HG03196 (cell line): ENCODE results near the gene TXNRD2.
"Not testable (repeated sequence)": the region's sequence is repeated elsewhere in the genome, so short reads cannot be mapped to it uniquely, and the experiment has no call there.

Experiments used
- ATAC-seq: cut with Tn5 transposase; IDR thresholded peaks from one replicate; pipeline ENCODE4 v1.9.1; 2021; ENCODE audit not compliant: unreplicated experiment

The TXNRD2 gene

DNA sequence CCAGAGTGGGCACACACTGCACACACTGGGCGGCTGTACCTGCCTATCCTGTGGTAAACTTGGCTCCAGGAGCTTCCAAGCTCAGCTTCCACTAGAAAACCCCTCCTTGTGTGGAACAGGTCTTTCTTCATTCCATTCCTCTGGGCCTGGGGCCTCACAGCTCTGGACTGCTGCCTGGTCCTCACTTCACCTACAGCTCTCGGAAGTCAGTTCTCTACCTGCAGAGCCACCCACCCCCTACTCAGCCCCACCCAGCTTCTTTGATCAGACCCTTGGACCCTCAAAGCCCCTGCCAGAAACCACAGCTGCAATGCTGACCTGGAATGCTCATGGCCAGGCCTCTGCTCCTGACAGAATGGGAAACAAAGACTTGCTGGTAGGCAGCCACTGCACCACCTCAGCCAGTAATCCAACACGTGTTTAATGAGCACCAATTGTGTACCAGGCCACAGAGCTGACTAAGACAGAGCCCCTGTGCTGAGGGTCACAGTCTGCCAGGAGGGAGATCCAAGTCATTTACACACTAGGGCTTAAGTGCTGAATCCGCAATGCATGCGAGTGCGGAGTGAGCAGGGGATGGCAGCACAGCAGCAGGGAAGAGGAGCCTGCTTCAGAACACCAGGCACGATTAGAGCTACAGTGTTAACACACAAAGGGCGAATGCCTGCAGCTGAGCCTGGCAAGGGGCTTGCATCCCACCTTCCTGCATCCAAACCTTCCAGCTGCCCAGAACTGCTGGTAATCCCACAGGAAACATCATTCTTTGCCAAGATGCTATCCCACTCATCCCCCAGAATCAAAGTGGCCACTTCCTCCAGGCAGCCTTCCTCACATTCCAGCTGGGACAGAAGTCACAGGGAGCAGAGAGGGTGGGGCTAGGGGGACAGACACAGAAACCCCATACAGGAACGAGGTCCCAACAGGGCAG, 91.5 kb downstream of the TXNRD2 start:
- no peak for ATAC-seq

DNA sequence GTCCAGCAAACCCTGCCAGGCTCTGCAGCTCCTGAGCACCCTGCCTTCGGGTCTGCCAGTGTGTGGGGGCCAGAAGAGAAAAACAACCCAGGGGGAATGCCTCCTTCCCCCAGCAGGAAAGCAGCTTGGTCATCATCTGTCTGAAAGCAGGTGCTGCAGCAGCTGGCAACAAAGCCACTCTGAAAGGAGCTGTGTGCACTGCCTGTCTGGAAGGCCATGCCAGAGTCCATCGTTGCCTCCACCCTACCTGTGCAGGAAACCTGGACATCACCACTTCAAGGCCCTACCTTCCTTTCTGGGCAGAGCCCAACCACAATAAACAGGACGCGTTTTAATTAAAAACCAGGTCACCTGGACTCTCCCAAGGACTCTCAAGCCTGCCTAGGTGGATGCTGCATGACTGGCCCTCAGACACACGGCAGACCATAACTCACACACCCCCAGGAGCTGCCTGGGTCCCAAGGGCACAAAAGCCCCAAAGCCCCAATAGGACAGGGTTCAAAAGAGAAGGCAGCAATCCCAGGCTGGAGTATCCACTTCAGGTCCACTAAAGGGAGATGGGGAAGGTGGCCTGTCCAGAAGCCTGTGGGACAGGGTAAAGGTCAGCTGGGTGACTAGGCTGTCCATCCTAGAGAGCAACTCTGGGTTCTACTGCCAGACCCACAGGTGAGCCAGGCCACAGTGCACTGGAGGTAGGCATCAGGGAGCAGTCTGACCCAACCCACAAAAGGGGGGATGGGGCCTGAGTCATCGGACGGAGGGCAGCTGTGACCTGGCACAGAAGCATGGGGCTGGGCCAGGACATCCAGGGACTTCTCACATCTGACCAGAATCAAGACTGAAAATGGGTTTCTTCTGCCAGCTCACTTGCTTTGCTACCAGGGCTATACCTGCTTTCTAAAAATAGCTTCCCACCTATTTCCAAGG, 93.1 kb downstream of the TXNRD2 start:
- ATAC-seq, result no peak

DNA sequence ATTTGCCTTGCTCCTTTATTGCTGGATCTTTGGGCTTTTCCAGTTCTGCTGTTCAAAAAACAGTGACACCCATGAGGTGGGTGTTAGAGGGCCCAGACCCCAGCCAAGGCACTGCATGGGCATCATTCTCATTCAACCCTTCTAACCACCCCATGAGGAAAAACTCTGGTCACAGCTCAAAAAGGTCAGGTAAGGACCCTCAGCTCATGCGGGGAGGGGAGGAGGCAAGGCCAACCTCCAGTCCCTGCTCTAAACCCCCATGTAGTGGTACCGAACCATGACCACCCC, 94.3 kb downstream of the TXNRD2 start:
- ATAC-seq, result no peak

GRCh38 chr22:19846620-19847344, 94.8 kb downstream of the TXNRD2 start:
- no peak for ATAC-seq

GRCh38 chr22:19845054-19845722, 96.4 kb downstream of the TXNRD2 start:
- ATAC-seq, result no peak

DNA sequence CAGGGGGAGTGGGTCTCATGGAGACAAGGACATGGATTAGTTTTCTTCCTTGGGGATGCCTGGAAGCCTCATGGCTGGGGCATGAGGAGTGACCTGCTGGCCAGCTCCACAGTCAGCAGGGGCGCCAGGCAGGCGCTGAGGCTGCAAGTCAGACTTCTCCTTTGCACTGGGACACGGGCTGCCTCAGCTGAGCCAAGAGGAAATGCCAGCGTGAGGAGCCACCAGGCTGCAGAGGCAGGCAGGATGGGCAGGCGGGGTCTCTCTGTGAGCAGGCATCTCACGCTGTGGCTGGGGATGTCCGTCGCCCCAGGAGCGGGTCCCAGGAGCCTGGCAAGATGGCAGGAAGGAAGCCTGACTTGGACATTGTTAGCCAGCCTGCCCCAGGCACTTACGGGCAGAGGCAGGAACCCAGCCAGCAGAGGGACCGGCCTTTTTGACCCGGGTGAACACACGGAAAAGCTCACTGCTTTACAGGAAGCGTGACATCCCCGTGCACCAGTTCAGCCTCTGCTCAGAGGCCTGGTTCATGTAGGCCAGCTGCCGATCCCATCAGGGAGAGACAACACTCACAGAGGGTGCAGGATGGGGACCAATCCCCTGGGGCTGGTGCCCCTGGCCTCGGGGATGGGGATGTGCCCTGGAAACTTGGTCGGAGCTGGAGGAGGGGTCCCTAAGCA, 97.1 kb downstream of the TXNRD2 start:
- no peak for ATAC-seq

DNA sequence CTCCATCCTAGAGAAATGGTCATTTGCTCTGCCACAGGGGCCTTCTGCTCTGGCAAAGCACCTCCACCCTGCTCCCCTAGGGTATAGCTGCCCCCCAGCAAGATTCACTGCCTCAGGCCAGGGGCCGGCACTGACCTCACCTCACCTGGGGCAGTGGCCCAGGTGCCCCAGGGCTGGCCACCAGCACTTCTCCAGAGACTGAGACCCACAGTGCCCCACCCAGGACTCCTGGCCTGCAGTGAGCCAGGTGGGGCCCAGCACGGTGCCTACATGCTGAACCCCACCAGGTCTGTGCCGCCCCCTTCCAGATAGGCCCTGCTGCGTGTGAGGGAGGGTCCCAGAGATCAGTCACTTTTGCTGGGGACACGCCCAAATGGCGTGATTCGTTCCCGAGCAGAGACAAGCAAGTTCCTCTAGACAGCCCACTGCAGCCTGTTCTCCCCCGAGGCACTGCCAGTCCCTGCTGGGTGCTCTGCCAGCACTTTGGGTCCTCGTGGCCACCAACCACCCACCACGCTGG, 97.7 kb downstream of the TXNRD2 start:
- ATAC-seq, result no peak

DNA sequence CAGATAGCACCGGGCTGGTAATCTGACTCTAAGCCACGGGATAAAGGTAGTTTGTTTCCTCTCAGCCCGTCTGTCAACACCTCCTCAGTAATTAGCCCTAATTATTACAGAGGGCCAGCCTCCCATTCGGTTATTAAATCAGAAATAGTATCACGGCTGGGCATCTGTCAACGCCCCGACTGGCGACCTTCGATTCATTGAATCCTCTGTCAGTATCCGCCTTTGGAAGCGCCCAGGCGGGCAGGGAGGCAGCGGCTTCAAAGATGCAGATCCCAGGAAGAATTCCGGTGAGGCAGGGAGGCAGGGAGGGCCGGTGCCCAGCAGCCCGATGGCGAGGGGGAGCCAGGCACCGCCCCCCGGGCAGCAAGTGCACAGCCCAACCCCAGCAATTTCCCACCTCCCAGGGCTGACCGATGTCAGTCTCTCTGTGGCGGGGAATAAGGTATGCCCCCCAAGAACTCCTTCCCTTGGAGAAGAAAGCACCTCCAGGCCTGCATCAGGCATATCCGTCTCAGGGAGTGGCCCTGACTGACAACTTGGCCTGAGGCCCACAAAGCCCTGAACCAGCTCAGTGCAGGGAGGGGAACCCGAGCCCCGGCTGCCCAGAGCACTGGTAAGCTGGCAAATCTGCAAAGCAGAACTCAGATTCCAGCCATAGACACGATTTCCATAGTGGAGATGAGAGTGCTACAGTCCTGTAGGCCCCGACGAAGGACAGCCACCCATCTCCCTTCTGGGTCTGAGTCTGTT, 98.3 kb downstream of the TXNRD2 start:
- no peak for ATAC-seq

GRCh38 chr22:19842393-19843106, 99.1 kb downstream of the TXNRD2 start:
- ATAC-seq, result no peak

DNA sequence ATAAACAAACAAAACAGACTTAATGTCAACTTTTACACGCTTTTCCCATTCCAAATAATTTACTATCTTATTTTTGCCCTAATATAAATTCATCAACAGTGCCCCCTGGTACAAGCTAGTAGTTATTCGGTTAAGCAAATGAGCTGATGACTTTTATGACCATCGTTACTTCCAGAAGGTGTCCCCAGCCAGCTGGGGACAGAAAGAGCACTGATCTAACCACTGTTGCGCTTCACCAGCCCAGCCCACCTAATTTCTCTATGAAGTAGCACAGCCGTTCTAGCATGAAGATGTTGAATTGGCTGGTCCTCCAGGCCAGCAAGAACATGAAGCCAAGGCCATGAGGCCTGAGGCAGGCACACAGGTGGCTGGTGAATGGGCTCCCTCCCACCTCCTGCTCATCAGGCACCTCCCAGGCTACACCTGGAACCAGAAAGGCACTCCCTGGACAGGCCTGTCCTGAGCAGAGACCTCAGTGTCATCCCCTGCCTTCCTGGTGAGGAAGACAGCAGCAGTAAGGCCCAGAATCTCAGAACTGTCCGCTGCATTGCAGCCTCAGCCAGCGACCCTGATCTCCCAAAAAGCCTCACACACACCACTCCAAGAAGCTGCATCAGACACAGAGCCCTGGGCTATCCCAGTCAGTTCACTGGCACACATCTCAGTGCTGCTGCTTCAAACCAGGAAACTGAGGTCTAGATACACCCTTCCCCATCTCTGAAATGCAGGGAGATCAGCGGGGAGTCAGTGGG, 99.8 kb downstream of the TXNRD2 start:
- no peak for ATAC-seq

DNA sequence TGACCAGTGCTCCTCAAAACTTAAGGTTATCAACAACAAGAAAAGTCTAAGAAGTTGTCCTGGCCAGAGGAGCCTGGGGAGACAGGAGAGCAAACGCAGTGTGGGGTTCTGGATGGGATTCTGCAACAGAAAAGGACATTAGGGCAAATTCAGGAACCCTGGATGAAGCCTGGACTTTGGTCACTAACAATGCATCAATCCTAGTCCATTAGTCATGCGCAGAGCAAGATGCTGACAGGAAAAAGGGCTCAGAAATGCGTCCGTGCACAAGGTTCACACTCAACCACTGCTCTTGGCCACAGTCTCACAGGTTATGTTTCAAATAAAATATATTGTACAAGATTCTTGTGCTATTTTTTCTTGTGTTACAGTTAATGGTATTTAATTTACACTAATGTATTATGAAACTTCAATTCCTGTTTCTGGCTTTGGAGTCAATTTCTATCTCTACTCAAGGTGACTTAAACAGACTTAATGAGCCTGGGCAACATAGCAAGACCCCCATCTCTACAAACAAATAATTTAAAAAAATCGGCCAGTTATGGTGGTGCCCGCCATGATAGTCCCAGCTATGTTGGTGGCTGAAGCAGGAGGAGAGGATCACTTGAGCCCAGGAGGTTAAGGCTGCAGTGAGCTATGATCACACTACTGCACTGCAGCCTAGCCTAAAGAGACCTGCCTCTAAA, 100.5 kb downstream of the TXNRD2 start:
- ATAC-seq, result no peak

DNA sequence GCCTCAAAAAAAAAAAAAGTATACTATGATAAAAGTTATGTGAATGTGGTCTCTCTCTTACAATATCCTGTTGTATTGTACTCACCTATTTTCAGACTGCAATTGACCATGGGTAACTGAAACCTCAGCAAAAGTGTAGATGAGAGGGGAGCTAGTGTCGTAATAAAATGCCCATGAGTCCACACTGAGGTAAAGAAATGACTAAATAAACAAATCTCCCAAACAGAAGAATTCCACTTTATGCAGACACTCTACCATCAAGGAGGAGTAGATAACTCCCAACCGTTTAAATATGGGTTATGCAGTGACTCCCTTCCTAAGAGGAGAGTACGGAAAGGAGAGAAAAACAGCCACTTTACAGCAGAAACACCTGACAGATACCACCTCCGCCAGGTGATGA, 101.6 kb downstream of the TXNRD2 start:
- no peak for ATAC-seq

DNA sequence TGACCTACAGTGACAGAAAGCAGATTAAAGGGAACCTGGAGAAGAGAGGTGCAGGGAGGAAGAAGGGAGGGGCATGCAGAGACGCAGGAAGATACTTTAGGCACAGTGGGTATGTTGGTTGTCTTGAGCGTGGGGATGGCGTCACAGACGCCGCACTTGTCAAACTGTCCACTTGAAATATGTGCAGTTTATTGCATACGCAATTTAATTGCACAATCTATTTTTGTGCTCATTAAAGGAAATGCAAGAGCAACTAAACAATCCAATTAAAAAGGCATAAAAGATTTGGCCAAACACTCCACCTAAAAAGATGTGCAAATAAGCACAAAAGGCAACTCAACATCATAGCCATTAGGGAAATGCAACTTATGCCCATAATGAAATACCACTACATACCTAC, 103.7 kb downstream of the TXNRD2 start:
- ATAC-seq, result no peak

DNA sequence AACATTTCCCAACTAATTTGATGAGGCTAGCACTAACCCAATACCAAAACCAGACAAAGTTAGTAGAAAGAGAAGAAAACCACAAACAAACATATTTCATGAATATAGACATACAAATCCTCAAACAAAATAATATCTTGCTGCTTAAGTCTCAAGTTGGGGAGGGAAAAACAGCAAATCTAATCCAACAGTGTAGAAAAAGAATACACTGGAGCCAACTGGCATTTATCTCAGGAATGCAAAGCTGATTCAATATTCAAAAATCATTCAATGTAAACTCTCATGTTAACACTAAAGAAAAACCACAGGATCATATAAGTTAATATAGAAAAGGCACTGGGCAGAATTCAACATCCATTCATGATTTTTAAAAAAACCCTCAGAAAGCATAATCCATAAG, 105.1 kb downstream of the TXNRD2 start:
- ATAC-seq, result no peak

DNA sequence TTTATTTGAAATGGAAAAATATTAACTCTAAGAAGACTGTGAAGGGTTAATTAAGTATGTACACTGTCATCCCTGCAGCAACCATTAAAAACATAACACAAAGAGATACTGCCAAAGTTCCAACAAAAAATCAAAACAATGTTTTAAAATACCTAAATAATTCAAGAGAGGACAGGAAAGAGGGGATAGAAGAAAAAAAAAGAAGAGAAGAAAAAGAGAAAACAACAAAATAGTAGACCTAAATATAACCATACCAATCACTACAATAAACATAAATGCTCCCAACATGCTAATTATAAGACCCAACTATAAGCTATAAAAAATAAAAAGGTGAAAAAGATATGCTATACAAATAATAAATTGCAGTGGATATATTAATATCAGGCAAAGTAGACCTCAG, 107.0 kb downstream of the TXNRD2 start:
- no peak for ATAC-seq

DNA sequence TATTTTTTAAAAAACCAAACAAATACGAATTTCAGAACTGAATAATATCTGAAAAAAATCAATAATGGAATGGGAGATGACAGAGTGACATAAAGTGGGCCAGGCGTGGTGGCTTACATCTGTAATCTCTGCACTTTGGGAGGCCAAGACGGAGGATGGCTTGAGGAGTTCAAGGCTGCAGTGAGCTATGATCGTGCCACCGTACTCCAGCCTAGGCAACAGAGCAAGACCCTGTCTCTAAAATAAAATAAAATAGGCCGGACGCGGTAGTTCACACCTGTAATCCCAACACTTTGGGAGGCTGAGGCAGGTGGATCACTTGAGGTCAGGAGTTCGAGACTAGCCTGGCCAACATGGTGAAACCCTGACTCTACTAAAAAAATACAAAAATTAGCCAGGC, 108.3 kb downstream of the TXNRD2 start:
- not testable (repeated sequence) for ATAC-seq

DNA sequence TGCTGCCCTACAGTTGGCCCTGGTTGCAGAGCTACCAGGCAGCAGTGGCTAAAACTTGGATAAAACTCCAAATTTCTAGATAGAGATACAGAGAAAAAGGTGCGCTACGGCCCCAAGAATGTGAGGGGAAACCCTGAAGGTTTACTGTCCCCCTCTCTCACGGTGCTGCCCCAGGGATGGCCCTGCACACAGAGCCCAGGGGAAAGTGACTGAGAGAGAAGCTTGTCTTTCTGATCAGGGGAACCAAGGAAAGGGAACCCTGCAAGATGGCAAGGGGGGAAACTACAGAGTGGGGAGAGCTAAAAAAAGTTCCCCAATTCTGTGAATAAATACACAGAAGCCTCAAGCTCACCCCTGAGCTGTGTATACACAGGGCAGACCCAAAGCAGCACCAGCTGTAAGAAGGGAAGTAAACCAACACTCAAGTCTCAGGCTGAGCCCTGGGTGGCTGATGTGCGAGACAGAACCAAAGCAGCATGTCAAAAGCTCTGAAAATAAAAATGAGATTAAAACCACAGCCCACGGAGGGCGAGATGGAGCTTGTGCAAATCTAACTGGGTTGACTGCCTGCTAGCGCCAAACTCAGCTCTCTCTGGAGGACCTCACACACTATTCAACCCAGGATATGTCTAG, 109.0 kb downstream of the TXNRD2 start:
- no peak for ATAC-seq
